ENCODE data around the gene LRRC3. TPM values are rescaled to one million over a fixed set of nuclear protein-coding genes. Genes with fewer than 3 reads are reported as not detected.
A peak's percentile ranks its signal among the peaks of the same experiment; 100 is the strongest.

Gene LRRC3
- total and polyA plus RNA-seq, 2 of the 8 experiments (the other 6 are each of a cell fraction or from before 2014, with no cell fraction given): 3.1 to 5.4 TPM

DNA sequence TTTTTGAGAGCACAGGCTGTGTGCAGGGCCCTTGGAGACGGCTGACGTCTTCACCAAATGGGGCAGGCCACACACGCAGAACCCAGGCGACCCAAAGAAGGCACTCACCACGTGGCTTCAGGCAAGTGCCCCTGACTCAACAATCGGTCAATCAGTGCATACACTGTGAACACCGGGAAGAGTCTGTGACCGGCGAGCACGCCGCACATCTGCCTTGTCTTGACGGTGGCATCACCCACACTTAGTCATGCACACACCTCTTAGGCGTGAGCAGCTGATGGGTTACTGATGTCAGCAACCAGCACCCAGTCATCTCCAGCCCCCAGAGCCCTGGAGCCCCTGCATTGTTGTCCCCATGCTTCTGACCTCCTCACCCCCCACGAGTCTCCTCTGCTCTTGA is 4.9 kb upstream of the LRRC3 start:
- no peak overlapping the region; the same call in 1 of the 2 replicates for H4K8ac ChIP-seq (ENCODE audit: extremely low read depth, insufficient read depth, low read length)
- no peak overlapping the region for H4K5ac ChIP-seq (ENCODE audit: insufficient read length, low read depth, low read length)
- 81% methylated on average over 14 of the region's 14 CpGs; no CpG with 5 or more reads in 1 of the 2 experiments for WGBS, 2 experiments (ENCODE audit: extremely low coverage in 1 of 2, insufficient coverage in 1 of 2, insufficient read length in 1 of 2, insufficient replicate concordance in 2 of 2, low coverage in 1 of 2, low lambda C conversion rate in 2 of 2, missing lambda C conversion rate in 1 of 2)
- peak overlapping the region; percentile 60 for H4K91ac ChIP-seq (replicated peaks; ENCODE audit: insufficient read length, low read length)
- no peaks in the 10 kb centered on the region for H3K9me3 ChIP-seq (ENCODE audit: insufficient read depth in 2 of 2, low read depth in 1 of 2, low read length in 1 of 2)
- peaks cover 2% of the 10 kb centered on the region; the same call in 1 of the 2 replicates for H3K23me2 ChIP-seq (ENCODE audit: low read depth, low read length)
- H3K9ac ChIP-seq (replicated peaks in 1 of 4; ENCODE audit: extremely low read depth in 1 of 4, low read depth in 3 of 4, low read length in 3 of 4): no peak overlapping the region
- H3K4ac ChIP-seq (replicated peaks; ENCODE audit: insufficient read length, low read depth, low read length): no peak overlapping the region
- H3K79me1 ChIP-seq (ENCODE audit: low read depth, low read length): no peaks in the 10 kb centered on the region
- no peak overlapping the region for H3K4me3 ChIP-seq (ENCODE audit: extremely low read depth in 1 of 4, insufficient read depth in 2 of 4, low read depth in 3 of 4, low read length in 4 of 4)
- no peak overlapping the region for H2AFZ ChIP-seq (ENCODE audit: low read length)
- H3K79me2 ChIP-seq (ENCODE audit: control insufficient read depth in 1 of 2, insufficient read depth in 2 of 2, low read length in 2 of 2): no peaks in the 10 kb centered on the region
- no peaks in the 10 kb centered on the region for H3K36me3 ChIP-seq (ENCODE audit: control insufficient read depth in 2 of 4, insufficient read depth in 4 of 4, low read length in 3 of 4)
- H2AK5ac ChIP-seq (ENCODE audit: low read depth, low read length): no peak overlapping the region
- no peak overlapping the region for H3K4me2 ChIP-seq (ENCODE audit: insufficient read depth in 1 of 2, low read depth in 2 of 2, low read length in 2 of 2)
- no peak overlapping the region for H2BK20ac ChIP-seq (ENCODE audit: low read length)
- CTCF ChIA-PET (ENCODE audit: partially characterized antibody): no interaction called here
- H3K4me1 ChIP-seq (replicated peaks in 1 of 4; ENCODE audit: control insufficient read depth in 3 of 4, insufficient read depth in 4 of 4, low read length in 3 of 4): peaks cover 0 to 2% (median 0%) of the 10 kb centered on the region in 4 experiments; a peak in 1 of 7 replicates
- no peak for DNase-seq (ENCODE audit: low read depth in 1 of 2, low spot score in 2 of 2)
- H3K14ac ChIP-seq (ENCODE audit: insufficient read length): no peak overlapping the region
- no peak overlapping the region for H3K56ac ChIP-seq (replicated peaks; ENCODE audit: insufficient read length, low read depth, low read length)
- H3K23ac ChIP-seq (ENCODE audit: insufficient read length): no peak overlapping the region
- no peak overlapping the region for H2BK5ac ChIP-seq (ENCODE audit: low read depth, low read length)
- H3K27me3 ChIP-seq (replicated peaks in 1 of 4; ENCODE audit: control insufficient read depth in 3 of 4, extremely low read depth in 1 of 4, insufficient read depth in 3 of 4, low read length in 3 of 4): no peaks in the 10 kb centered on the region
- H3K27ac ChIP-seq (ENCODE audit: low read depth, low read length): no peak overlapping the region
- no peak for FAIRE-seq
- TF ChIP-seq POLR2AphosphoS5 (IDR thresholded peaks at IDR 0.05; ENCODE audit: low read depth, low read length): no peak
- no peak for TF ChIP-seq SIX5 (IDR thresholded peaks at IDR 0.05; ENCODE audit: low read depth, low read length)
- no peak overlapping the region for H2BK12ac ChIP-seq (ENCODE audit: low read depth, low read length)
- H2BK15ac ChIP-seq (ENCODE audit: low read length): no peak overlapping the region
- H2BK120ac ChIP-seq (replicated peaks; ENCODE audit: low read depth, low read length): no peak overlapping the region
- no peak overlapping the region for H3K18ac ChIP-seq (ENCODE audit: extremely low read depth, low read length)
- POLR2A ChIA-PET (ENCODE audit: partially characterized antibody): no interaction called here
- H4K20me1 ChIP-seq (replicated peaks in 1 of 2; ENCODE audit: control insufficient read depth in 1 of 2, insufficient read depth in 2 of 2, low read length in 2 of 2): no peaks in the 10 kb centered on the region

Measured in H1 (cell line).